ENCODE measurements around the gene OR2A2. TPM values are rescaled to one million over a fixed set of nuclear protein-coding genes. Genes with fewer than 3 reads are reported as not detected.

The OR2A2 gene
- polyA plus RNA-seq, 1 of the 3 experiments (the other 2 are of a cell fraction), result not detected

GRCh38 chr7:144098776-144099175 lies 10.6 kb upstream of the OR2A2 start (continued):
- no peak for TF ChIP-seq ZBTB33 (IDR thresholded peaks at IDR 0.05; ENCODE audit: borderline replicate concordance, low read depth)
- TF ChIP-seq GATA2 (CRISPR knock-in tag; IDR thresholded peaks at IDR 0.05), result no peak

GRCh38 chr7:144100607-144101006 lies 8.8 kb upstream of the OR2A2 start:
- TF ChIP-seq PBX3 (IDR thresholded peaks at IDR 0.05) (no peak), POLR2AphosphoS5 (IDR thresholded peaks at IDR 0.05; ENCODE audit: low read depth, low read length) (no peak), YY1 (IDR thresholded peaks at IDR 0.05; ENCODE audit: low read depth) (no peak), RAD21 (IDR thresholded peaks at IDR 0.05; ENCODE audit: low read length) (no peak), MEF2A (IDR thresholded peaks at IDR 0.05; ENCODE audit: borderline replicate concordance, low read depth) (no peak), JUND (IDR thresholded peaks at IDR 0.05) (no peak), IRF3 (IDR thresholded peaks at IDR 0.05; ENCODE audit: low read depth, low read length) (no peak), ZBTB33 (IDR thresholded peaks at IDR 0.05; ENCODE audit: borderline replicate concordance, low read depth) (no peak), MXI1 (IDR thresholded peaks at IDR 0.05; ENCODE audit: low read depth, low read length) (no peak), CHD2 (IDR thresholded peaks at IDR 0.05; ENCODE audit: low read length, partially characterized antibody) (no peak)
- Histone ChIP-seq H3K36me3 (replicated peaks in 1 of 2; ENCODE audit: control insufficient read depth in 1 of 2, insufficient read depth in 2 of 2, low read length in 1 of 2) (no peaks in the 10 kb centered on the region), H3K27ac (ENCODE audit: low read depth in 2 of 2, low read length in 1 of 2) (no peak overlapping the region), H3K9me2 (no peaks in the 10 kb centered on the region), H3K4me3 (ENCODE audit: low read depth in 2 of 2, low read length in 1 of 2) (no peak overlapping the region), H3K9ac (no peak overlapping the region), H3K79me2 (ENCODE audit: insufficient read depth) (no peaks in the 10 kb centered on the region), H2AFZ (ENCODE audit: low read depth) (no peak overlapping the region), H3F3A (replicated peaks; ENCODE audit: insufficient read depth) (no peaks in the 10 kb centered on the region), H3K4me2 (no peak overlapping the region), H3K4me1 (ENCODE audit: control insufficient read depth in 1 of 2, insufficient read depth in 2 of 2, low read depth in 1 of 2, low read length in 1 of 2) (no peaks in the 10 kb centered on the region), H3K27me3 (ENCODE audit: insufficient read depth) (no peaks in the 10 kb centered on the region; the same call in 1 of the 2 replicates), H3K9me3 (no peaks in the 10 kb centered on the region), H4K20me1 (ENCODE audit: insufficient read depth) (no peaks in the 10 kb centered on the region)
- POLR2A ChIA-PET, result no interaction called here
- 0% methylated on average over 3 of the region's 3 CpGs for WGBS (ENCODE audit: low lambda C conversion rate)
- no peak for DNase-seq
- CTCF ChIA-PET, result interaction anchor here (1.3 kb wide), 1 partner anchor 72 kb away, joined by 3 read pairs; no protein-coding TSS in a partner anchor
